Stimulated activated CD8-positive, alpha-beta memory T cell treated with anti-CD3 and anti-CD28 coated beads, Interleukin-15, amount 100 ng/mL, for 1 hour (primary cell): ENCODE data around the gene CEACAM1.
"Not testable (repeated sequence)": the region's sequence is repeated elsewhere in the genome, so short reads cannot be mapped to it uniquely, and the experiment has no call there.

ENCODE experiments used
- DNase-seq: peaks from one replicate; pipeline ENCODE4 v3.0.0-alpha.2; 2020; ENCODE audit warnings: low read depth

Gene CEACAM1

GRCh38 chr19:42511340-42511739 lies 16.9 kb downstream of the CEACAM1 start:
- no peak for DNase-seq

- DNase-seq: no peak
These were observed 19.3 kb downstream of the CEACAM1 start for GRCh38 chr19:42508892-42509444.

GRCh38 chr19:42505066-42505465 lies 23.2 kb downstream of the CEACAM1 start:
- no peak for DNase-seq

- no peak for DNase-seq
These were observed 26.5 kb downstream of the CEACAM1 start for GRCh38 chr19:42501733-42502132.

- DNase-seq: not testable (repeated sequence)
These were observed 27.0 kb downstream of the CEACAM1 start for GRCh38 chr19:42501243-42501642.

- no peak for DNase-seq
These were observed 30.0 kb downstream of the CEACAM1 start for GRCh38 chr19:42498169-42498757.

GRCh38 chr19:42497492-42498168 lies 30.7 kb downstream of the CEACAM1 start:
- no peak for DNase-seq

- DNase-seq: no peak
These were observed 31.7 kb downstream of the CEACAM1 start for GRCh38 chr19:42496460-42497133.

GRCh38 chr19:42495663-42496062 lies 32.6 kb downstream of the CEACAM1 start:
- DNase-seq: no peak

- DNase-seq: no peak
These were observed 34.0 kb downstream of the CEACAM1 start for GRCh38 chr19:42494321-42494720.

GRCh38 chr19:42488783-42489521 lies 39.3 kb downstream of the CEACAM1 start:
- no peak for DNase-seq

GRCh38 chr19:42487798-42488178 lies 40.5 kb downstream of the CEACAM1 start:
- no peak for DNase-seq

- no peak for DNase-seq
These were observed 41.1 kb downstream of the CEACAM1 start for GRCh38 chr19:42487032-42487797.

- not testable (repeated sequence) for DNase-seq
These were observed 43.2 kb downstream of the CEACAM1 start for GRCh38 chr19:42485036-42485435.

GRCh38 chr19:42480335-42481095 lies 47.8 kb downstream of the CEACAM1 start:
- no peak for DNase-seq

- DNase-seq: no peak
These were observed 48.5 kb downstream of the CEACAM1 start for GRCh38 chr19:42479736-42480135.

- DNase-seq: no peak
These were observed 49.4 kb downstream of the CEACAM1 start for GRCh38 chr19:42478765-42479311.

GRCh38 chr19:42477933-42478332 lies 50.3 kb downstream of the CEACAM1 start:
- DNase-seq: no peak

GRCh38 chr19:42477117-42477516 lies 51.2 kb downstream of the CEACAM1 start:
- no peak for DNase-seq

- DNase-seq: no peak
These were observed 52.9 kb downstream of the CEACAM1 start for GRCh38 chr19:42475366-42475765.

- no peak for DNase-seq
These were observed 53.5 kb downstream of the CEACAM1 start for GRCh38 chr19:42474743-42475142.
